GM12878 (cell line): Measurements from ENCODE around the gene GCA. TPM values are rescaled to one million over a fixed set of nuclear protein-coding genes. Genes with fewer than 3 reads are reported as not detected.
A peak's percentile ranks its signal among the peaks of the same experiment; 100 is the strongest.

ENCODE experiments used
- EP300 ChIP-seq, 2 experiments: fragments of 150-350 bp in 1 of 2; IDR thresholded peaks; 2 replicates each; pipeline ENCODE4 v1.6.1; 2011 to 2012; ENCODE audit warnings: low read depth in 2 of 2, low read length in 2 of 2, borderline replicate concordance in 1 of 2, improper control_type of control experiment in 1 of 2, inconsistent platforms in 1 of 2; ENCODE audit not compliant: control insufficient read depth in 1 of 2
- ESRRA ChIP-seq: IDR thresholded peaks from 2 replicates; pipeline ENCODE4 v1.6.1; 2012; ENCODE audit warnings: mild to moderate bottlenecking, low read length, improper control_type of control experiment
- IRF4 ChIP-seq: IDR thresholded peaks from 2 replicates; pipeline ENCODE4 v1.6.1; 2011; ENCODE audit warnings: low read depth, low read length
- KAT2A ChIP-seq: conservative IDR thresholded peaks from 2 replicates; pipeline ENCODE4 v1.6.1; 2011; ENCODE audit warnings: low read depth, low read length; ENCODE audit not compliant: control insufficient read depth
- MEF2A ChIP-seq: IDR thresholded peaks from 2 replicates; pipeline ENCODE4 v1.6.1; 2011; ENCODE audit warnings: low read depth, mild to moderate bottlenecking, low read length, moderate library complexity; ENCODE audit not compliant: insufficient read depth
- NR2C1 ChIP-seq: fragments of 450-650 bp; IDR thresholded peaks from 2 replicates; pipeline ENCODE4 v1.6.1; 2017; ENCODE audit warnings: antibody characterized with exemption, mild to moderate bottlenecking, moderate library complexity
- PML ChIP-seq: IDR thresholded peaks from 2 replicates; pipeline ENCODE4 v1.6.1; 2012; ENCODE audit warnings: low read length, inconsistent platforms
- SPI1 ChIP-seq: IDR thresholded peaks from 2 replicates; pipeline ENCODE4 v1.6.1; 2011; ENCODE audit warnings: low read depth, mild to moderate bottlenecking, low read length, moderate library complexity, borderline replicate concordance; ENCODE audit not compliant: insufficient read depth
- SREBF1 ChIP-seq: IDR thresholded peaks from 2 replicates; pipeline ENCODE4 v1.6.1; 2012; ENCODE audit warnings: mild to moderate bottlenecking, low read length
- SUPT20H ChIP-seq: IDR thresholded peaks from 2 replicates; pipeline ENCODE4 v1.6.1; 2011; ENCODE audit warnings: low read depth, mild to moderate bottlenecking, low read length, moderate library complexity, borderline replicate concordance; ENCODE audit not compliant: control insufficient read depth
- TCF3 ChIP-seq: IDR thresholded peaks from 2 replicates; pipeline ENCODE4 v1.6.1; 2012; ENCODE audit warnings: low read depth, mild to moderate bottlenecking, low read length, borderline replicate concordance; ENCODE audit not compliant: insufficient read depth
- polyA plus RNA-seq, 11 experiments: library from polyadenylated mRNA; depleted of rRNA in 4 of 11; unstranded in 6 of 11; stranded (reverse) in 5 of 11; fragments of >200 nt; fragmentation: Nextera tagmentation in 4 of 11; fragmentation: Illumina TruSeq in 1 of 11; extraction: Ambion mirVana in 4 of 11; extraction: Trizol in 1 of 11; gene quantifications; 1 replicate in 1 of 11; 2 replicates in 10 of 11; pipeline versions ENCODE4 v1.2.1 to v1.2.3, GENCODE V29; 2011 to 2016; ENCODE audit warnings: inconsistent platforms in 2 of 11, missing spikeins in 2 of 11, low read depth in 1 of 11
- total RNA-seq, 4 experiments: library from RNA; depleted of rRNA in 3 of 4; stranded (reverse); fragments of >200 nt in 3 of 4; fragmentation: Illumina TruSeq in 1 of 4; extraction: Trizol in 1 of 4; gene quantifications; 2 replicates each; pipeline versions ENCODE4 v1.2.1 to v1.2.3, GENCODE V29; 2013 to 2021
- TF ChIP-seq, protein P1 (sequence below): fragments of 450-650 bp; formaldehyde crosslinking; IDR thresholded peaks from 2 replicates; pipeline ENCODE4 v1.4.0; 2020; ENCODE audit warnings: mild to moderate bottlenecking, moderate library complexity
- TF ChIP-seq, protein P2 (sequence below): fragments of 450-650 bp; IDR thresholded peaks from 2 replicates; pipeline ENCODE4 v1.6.1; 2017; ENCODE audit warnings: mild to moderate bottlenecking, moderate library complexity
- TF ChIP-seq, protein P3 (sequence below): fragments of 450-650 bp; formaldehyde crosslinking; IDR thresholded peaks from 2 replicates; pipeline ENCODE4 v1.4.0; 2022; ENCODE audit warnings: mild to moderate bottlenecking, moderate library complexity
- TF ChIP-seq, protein P4 (sequence below): IDR thresholded peaks from 2 replicates; pipeline ENCODE4 v1.6.1; 2011; ENCODE audit warnings: low read depth, low read length, improper control_type of control experiment, borderline replicate concordance

GCA gene
- total and polyA plus RNA-seq, 10 of the 15 experiments (the other 5 are each of a cell fraction or from before 2014, with no cell fraction given), result 20.6 to 81.9 (median 32.0) TPM

DNA sequence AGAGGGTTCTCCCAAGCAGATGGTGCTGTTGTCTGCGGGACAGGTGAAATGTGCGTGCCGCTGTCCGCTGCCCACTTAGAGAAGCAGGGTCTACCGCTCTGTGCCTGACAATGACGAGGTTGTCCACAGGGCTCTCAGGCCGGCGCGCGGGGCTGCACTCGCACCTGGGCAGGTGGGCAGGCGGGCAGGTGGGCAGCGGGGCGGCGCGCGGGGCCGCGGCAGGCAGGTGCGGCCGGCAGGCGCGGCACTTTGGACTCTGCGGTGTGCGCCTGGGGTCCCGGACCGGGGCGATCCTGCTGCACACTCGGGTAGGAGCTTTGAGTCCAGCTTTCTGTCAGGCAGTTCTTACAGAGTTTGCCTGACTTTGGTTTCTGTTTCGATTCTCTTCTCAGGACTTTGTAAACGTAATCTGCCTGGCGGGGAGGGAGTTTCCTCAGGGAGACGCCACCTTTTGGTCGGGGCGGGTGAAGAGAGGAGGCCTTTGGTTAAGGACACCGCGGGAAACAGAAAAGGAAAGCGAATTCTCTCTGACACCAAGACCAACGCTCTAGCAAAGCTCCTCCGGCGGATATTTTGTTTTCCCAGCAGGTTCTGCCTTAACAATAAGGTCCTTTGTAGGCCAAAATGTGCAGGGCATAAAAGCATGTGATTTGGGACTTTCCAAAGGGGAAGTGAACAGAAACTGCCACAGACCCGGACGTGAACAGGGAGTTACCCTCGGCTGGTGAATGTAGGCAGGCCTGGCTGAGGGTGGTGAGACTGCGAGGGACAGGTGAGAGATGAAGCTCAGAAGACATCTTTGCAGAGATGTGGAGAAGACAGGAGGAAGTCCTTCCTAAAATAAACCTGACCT is 25.4 kb upstream of the GCA start, which contains the start of gene IFIH1 (continued):
- TF ChIP-seq SREBF1, result no peak
- TF ChIP-seq SUPT20H, result no peak
- TF ChIP-seq, protein P1, sequence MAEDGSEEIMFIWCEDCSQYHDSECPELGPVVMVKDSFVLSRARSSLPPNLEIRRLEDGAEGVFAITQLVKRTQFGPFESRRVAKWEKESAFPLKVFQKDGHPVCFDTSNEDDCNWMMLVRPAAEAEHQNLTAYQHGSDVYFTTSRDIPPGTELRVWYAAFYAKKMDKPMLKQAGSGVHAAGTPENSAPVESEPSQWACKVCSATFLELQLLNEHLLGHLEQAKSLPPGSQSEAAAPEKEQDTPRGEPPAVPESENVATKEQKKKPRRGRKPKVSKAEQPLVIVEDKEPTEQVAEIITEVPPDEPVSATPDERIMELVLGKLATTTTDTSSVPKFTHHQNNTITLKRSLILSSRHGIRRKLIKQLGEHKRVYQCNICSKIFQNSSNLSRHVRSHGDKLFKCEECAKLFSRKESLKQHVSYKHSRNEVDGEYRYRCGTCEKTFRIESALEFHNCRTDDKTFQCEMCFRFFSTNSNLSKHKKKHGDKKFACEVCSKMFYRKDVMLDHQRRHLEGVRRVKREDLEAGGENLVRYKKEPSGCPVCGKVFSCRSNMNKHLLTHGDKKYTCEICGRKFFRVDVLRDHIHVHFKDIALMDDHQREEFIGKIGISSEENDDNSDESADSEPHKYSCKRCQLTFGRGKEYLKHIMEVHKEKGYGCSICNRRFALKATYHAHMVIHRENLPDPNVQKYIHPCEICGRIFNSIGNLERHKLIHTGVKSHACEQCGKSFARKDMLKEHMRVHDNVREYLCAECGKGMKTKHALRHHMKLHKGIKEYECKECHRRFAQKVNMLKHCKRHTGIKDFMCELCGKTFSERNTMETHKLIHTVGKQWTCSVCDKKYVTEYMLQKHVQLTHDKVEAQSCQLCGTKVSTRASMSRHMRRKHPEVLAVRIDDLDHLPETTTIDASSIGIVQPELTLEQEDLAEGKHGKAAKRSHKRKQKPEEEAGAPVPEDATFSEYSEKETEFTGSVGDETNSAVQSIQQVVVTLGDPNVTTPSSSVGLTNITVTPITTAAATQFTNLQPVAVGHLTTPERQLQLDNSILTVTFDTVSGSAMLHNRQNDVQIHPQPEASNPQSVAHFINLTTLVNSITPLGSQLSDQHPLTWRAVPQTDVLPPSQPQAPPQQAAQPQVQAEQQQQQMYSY (CRISPR knock-in tag), result no peak
- no peak for TF ChIP-seq KAT2A
- TF ChIP-seq PML, result peak; percentile 96
- 0 out of 2 replicates have a peak, but pooled peaks have one; percentile 44 for TF ChIP-seq MEF2A
- peak; percentile 57 to 80 for TF ChIP-seq EP300 (IDR thresholded peaks at IDR 0.05; ENCODE audit: borderline replicate concordance in 1 of 2, control insufficient read depth in 1 of 2, low read depth in 2 of 2, low read length in 2 of 2)
- TF ChIP-seq TCF3, result no peak
- TF ChIP-seq IRF4, result peak; percentile 62
- TF ChIP-seq SPI1, result peak; percentile 99
- TF ChIP-seq, protein P2, sequence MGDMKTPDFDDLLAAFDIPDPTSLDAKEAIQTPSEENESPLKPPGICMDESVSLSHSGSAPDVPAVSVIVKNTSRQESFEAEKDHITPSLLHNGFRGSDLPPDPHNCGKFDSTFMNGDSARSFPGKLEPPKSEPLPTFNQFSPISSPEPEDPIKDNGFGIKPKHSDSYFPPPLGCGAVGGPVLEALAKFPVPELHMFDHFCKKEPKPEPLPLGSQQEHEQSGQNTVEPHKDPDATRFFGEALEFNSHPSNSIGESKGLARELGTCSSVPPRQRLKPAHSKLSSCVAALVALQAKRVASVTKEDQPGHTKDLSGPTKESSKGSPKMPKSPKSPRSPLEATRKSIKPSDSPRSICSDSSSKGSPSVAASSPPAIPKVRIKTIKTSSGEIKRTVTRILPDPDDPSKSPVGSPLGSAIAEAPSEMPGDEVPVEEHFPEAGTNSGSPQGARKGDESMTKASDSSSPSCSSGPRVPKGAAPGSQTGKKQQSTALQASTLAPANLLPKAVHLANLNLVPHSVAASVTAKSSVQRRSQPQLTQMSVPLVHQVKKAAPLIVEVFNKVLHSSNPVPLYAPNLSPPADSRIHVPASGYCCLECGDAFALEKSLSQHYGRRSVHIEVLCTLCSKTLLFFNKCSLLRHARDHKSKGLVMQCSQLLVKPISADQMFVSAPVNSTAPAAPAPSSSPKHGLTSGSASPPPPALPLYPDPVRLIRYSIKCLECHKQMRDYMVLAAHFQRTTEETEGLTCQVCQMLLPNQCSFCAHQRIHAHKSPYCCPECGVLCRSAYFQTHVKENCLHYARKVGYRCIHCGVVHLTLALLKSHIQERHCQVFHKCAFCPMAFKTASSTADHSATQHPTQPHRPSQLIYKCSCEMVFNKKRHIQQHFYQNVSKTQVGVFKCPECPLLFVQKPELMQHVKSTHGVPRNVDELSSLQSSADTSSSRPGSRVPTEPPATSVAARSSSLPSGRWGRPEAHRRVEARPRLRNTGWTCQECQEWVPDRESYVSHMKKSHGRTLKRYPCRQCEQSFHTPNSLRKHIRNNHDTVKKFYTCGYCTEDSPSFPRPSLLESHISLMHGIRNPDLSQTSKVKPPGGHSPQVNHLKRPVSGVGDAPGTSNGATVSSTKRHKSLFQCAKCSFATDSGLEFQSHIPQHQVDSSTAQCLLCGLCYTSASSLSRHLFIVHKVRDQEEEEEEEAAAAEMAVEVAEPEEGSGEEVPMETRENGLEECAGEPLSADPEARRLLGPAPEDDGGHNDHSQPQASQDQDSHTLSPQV, result 0 out of 2 replicates have a peak, but pooled peaks have one; percentile 40
- TF ChIP-seq ESRRA, result no peak
- TF ChIP-seq, protein P3, sequence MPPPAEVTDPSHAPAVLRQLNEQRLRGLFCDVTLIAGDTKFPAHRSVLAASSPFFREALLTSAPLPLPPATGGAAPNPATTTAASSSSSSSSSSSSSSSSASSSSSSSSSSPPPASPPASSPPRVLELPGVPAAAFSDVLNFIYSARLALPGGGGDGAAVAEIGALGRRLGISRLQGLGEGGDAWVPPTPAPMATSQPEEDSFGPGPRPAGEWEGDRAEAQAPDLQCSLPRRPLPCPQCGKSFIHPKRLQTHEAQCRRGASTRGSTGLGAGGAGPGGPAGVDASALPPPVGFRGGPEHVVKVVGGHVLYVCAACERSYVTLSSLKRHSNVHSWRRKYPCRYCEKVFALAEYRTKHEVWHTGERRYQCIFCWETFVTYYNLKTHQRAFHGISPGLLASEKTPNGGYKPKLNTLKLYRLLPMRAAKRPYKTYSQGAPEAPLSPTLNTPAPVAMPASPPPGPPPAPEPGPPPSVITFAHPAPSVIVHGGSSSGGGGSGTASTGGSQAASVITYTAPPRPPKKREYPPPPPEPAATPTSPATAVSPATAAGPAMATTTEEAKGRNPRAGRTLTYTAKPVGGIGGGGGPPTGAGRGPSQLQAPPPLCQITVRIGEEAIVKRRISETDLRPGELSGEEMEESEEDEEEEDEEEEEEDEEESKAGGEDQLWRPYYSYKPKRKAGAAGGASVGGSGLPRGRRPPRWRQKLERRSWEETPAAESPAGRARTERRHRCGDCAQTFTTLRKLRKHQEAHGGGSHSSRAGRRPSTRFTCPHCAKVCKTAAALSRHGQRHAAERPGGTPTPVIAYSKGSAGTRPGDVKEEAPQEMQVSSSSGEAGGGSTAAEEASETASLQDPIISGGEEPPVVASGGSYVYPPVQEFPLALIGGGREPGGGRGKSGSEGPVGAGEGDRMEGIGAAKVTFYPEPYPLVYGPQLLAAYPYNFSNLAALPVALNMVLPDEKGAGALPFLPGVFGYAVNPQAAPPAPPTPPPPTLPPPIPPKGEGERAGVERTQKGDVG (CRISPR knock-in tag), result no peak
- 0 out of 2 replicates have a peak, but pooled peaks have one; percentile 17 for TF ChIP-seq NR2C1
- TF ChIP-seq, protein P4, sequence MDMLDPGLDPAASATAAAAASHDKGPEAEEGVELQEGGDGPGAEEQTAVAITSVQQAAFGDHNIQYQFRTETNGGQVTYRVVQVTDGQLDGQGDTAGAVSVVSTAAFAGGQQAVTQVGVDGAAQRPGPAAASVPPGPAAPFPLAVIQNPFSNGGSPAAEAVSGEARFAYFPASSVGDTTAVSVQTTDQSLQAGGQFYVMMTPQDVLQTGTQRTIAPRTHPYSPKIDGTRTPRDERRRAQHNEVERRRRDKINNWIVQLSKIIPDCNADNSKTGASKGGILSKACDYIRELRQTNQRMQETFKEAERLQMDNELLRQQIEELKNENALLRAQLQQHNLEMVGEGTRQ, result no peak
